Tibial nerve (tissue), 4 donors: ENCODE results near the gene TPBGL. TPM values are rescaled to one million over a fixed set of nuclear protein-coding genes. Genes with fewer than 3 reads are reported as not detected.
"Not testable (repeated sequence)": the region's sequence is repeated elsewhere in the genome, so short reads cannot be mapped to it uniquely, and the experiment has no call there.

ENCODE experiments used
- DNase-seq, 2 donors: peaks; one replicate each; pipeline ENCODE4 v3.0.0-alpha.2; 2019; ENCODE audit warnings: low spot score in 2 of 2
- H3K27ac ChIP-seq, 4 donors: fragments of 200-600 bp; sonication (generic) in 3 of 4; one replicate each; pipeline ENCODE4 v1.5.1; 2017 to 2019; ENCODE audit warnings: mild to moderate bottlenecking in 1 of 4
- H3K27me3 ChIP-seq, 2 donors: fragments of 200-600 bp; sonication (generic) in 1 of 2; one replicate each; pipeline versions ENCODE4 v1.5.1 to v1.6.0; 2017 to 2019
- H3K36me3 ChIP-seq, 3 donors: fragments of 200-600 bp; sonication (generic); one replicate each; pipeline ENCODE4 v1.5.1; 2018 to 2019
- H3K4me1 ChIP-seq, 4 donors: fragments of 200-600 bp; sonication (generic) in 3 of 4; one replicate each; pipeline ENCODE4 v1.5.1; 2017 to 2019
- H3K4me3 ChIP-seq, 4 donors: fragments of 200-600 bp; sonication (generic) in 3 of 4; one replicate each; pipeline ENCODE4 v1.5.1; 2017 to 2019; ENCODE audit warnings: mild to moderate bottlenecking in 1 of 4, moderate library complexity in 1 of 4
- H3K9me3 ChIP-seq, 4 donors: fragments of 200-600 bp; sonication (generic) in 3 of 4; one replicate each; pipeline ENCODE4 v1.5.1; 2017 to 2019
- CTCF ChIP-seq, 5 experiments: fragments of 200-600 bp in 3 of 5; fragments of 450-650 bp in 2 of 5; sonication (generic) in 3 of 5; IDR thresholded peaks; one replicate each; pipeline ENCODE4 v1.5.1; 2016 to 2019; ENCODE audit warnings: antibody characterized with exemption in 5 of 5, mild to moderate bottlenecking in 3 of 5, moderate library complexity in 2 of 5
- EP300 ChIP-seq, 2 donors: sonication (generic); formaldehyde crosslinking; IDR thresholded peaks; one replicate each; pipeline ENCODE4 v1.6.1; 2017; ENCODE audit warnings: antibody characterized with exemption in 2 of 2, mild to moderate bottlenecking in 1 of 2
- POLR2A ChIP-seq, 2 donors: fragments of 450-650 bp; IDR thresholded peaks; one replicate each; pipeline ENCODE4 v1.6.1; 2017; ENCODE audit warnings: antibody characterized with exemption in 2 of 2, mild to moderate bottlenecking in 2 of 2, moderate library complexity in 2 of 2
- WGBS, 2 donors: methylation state at CpG; one replicate each; pipeline ENCODE4 v1.1.5; 2018; 5-methylcytosine and 5-hydroxymethylcytosine counted together
- total RNA-seq, 4 donors: library from RNA; depleted of rRNA; stranded (reverse); fragments of >200 nt; gene quantifications; one replicate each; pipeline ENCODE4 v1.1.0, GENCODE V29; 2016

Gene TPBGL
- total RNA-seq, 4 donors from 2014 or later, result 1.0 to 1.5 (median 1.1) TPM; not detected in 1

- no peaks in the 10 kb centered on the region for H3K9me3 ChIP-seq
- H3K4me3 ChIP-seq, result no peak overlapping the region
- H3K36me3 ChIP-seq, result peaks cover 0 to 47% (median 0%) of the 10 kb centered on the region in 3 donors
- TF ChIP-seq EP300 (IDR thresholded peaks at IDR 0.05) (no peak), CTCF (IDR thresholded peaks at IDR 0.05) (no peak), POLR2A (IDR thresholded peaks at IDR 0.05) (no peak)
- WGBS, 2 donors, result 87 to 91% methylated on average over 5 of the region's 5 CpGs
- no peak for DNase-seq
- no peak overlapping the region for H3K27ac ChIP-seq
- H3K4me1 ChIP-seq, result peaks cover 0 to 8% (median 0%) of the 10 kb centered on the region in 4 donors
- no peaks in the 10 kb centered on the region for H3K27me3 ChIP-seq
Measured at GRCh38 chr11:75272391-75272790, 31.8 kb downstream of the TPBGL start.

GRCh38 chr11:75272821-75273301 is 32.3 kb downstream of the TPBGL start:
- no peaks in the 10 kb centered on the region for H3K9me3 ChIP-seq
- no peak overlapping the region for H3K27ac ChIP-seq
- TF ChIP-seq EP300 (IDR thresholded peaks at IDR 0.05) (no peak), POLR2A (IDR thresholded peaks at IDR 0.05) (no peak), CTCF (IDR thresholded peaks at IDR 0.05) (no peak)
- no peaks in the 10 kb centered on the region for H3K27me3 ChIP-seq
- peaks cover 0 to 8% (median 0%) of the 10 kb centered on the region in 4 donors for H3K4me1 ChIP-seq
- peaks cover 0 to 50% (median 0%) of the 10 kb centered on the region in 3 donors for H3K36me3 ChIP-seq
- no peak for DNase-seq
- no peak overlapping the region for H3K4me3 ChIP-seq
- 84 to 87% methylated on average over 11 of the region's 12 CpGs for WGBS, 2 donors

- Histone ChIP-seq H3K36me3 (peaks cover 0 to 56% (median 0%) of the 10 kb centered on the region in 3 donors), H3K27me3 (no peaks in the 10 kb centered on the region), H3K9me3 (no peaks in the 10 kb centered on the region), H3K27ac (no peak overlapping the region), H3K4me1 (peaks cover 0 to 8% (median 0%) of the 10 kb centered on the region in 4 donors), H3K4me3 (no peak overlapping the region)
- TF ChIP-seq POLR2A (IDR thresholded peaks at IDR 0.05), result no peak
- no peak for TF ChIP-seq EP300 (IDR thresholded peaks at IDR 0.05)
- 82 to 92% methylated on average over 14 to 15 of the region's 15 CpGs for WGBS, 2 donors
- no peak for DNase-seq
Measured at GRCh38 chr11:75273411-75274391, 33.1 kb downstream of the TPBGL start.

- Histone ChIP-seq H3K4me1 (peaks cover 0 to 11% (median 0%) of the 10 kb centered on the region in 4 donors), H3K36me3 (peaks cover 0 to 54% (median 0%) of the 10 kb centered on the region in 3 donors)
- not testable (repeated sequence) for H3K27me3 ChIP-seq, DNase-seq, H3K9me3 ChIP-seq, H3K4me3 ChIP-seq, H3K27ac ChIP-seq
- WGBS, 2 donors, result 86 to 93% methylated on average over 3 of the region's 3 CpGs
Measured at GRCh38 chr11:75274716-75275115, 34.1 kb downstream of the TPBGL start.

GRCh38 chr11:75275581-75275980 is 35.0 kb downstream of the TPBGL start:
- 67% methylated on average over 6 of the region's 6 CpGs for WGBS, 2 donors
- H3K36me3 ChIP-seq, result peaks cover 0 to 54% (median 0%) of the 10 kb centered on the region in 3 donors
- TF ChIP-seq CTCF (IDR thresholded peaks at IDR 0.05) (no peak), POLR2A (IDR thresholded peaks at IDR 0.05) (no peak), EP300 (IDR thresholded peaks at IDR 0.05) (no peak)
- no peak overlapping the region for H3K4me3 ChIP-seq
- no peaks in the 10 kb centered on the region for H3K27me3 ChIP-seq
- no peaks in the 10 kb centered on the region for H3K9me3 ChIP-seq
- H3K27ac ChIP-seq, result peak overlapping the region in 1 of 4 donors; percentile 67
- peaks cover 0 to 19% (median 2%) of the 10 kb centered on the region in 4 donors for H3K4me1 ChIP-seq
- no peak for DNase-seq

GRCh38 chr11:75276186-75276585 is 35.6 kb downstream of the TPBGL start:
- Histone ChIP-seq H3K36me3 (peaks cover 0 to 57% (median 0%) of the 10 kb centered on the region in 3 donors), H3K4me3 (no peak overlapping the region), H3K27ac (peak overlapping the region in 1 of 4 donors; percentile 67), H3K9me3 (no peaks in the 10 kb centered on the region), H3K4me1 (peaks cover 0 to 17% (median 2%) of the 10 kb centered on the region in 4 donors), H3K27me3 (no peaks in the 10 kb centered on the region)
- no peak for TF ChIP-seq EP300 (IDR thresholded peaks at IDR 0.05)
- no peak for TF ChIP-seq POLR2A (IDR thresholded peaks at IDR 0.05)
- no peak for DNase-seq
- 81 to 82% methylated on average over 2 of the region's 2 CpGs for WGBS, 2 donors
